ENCODE data around the gene EDEM3. TPM values are rescaled to one million over a fixed set of nuclear protein-coding genes. Genes with fewer than 3 reads are reported as not detected.

The EDEM3 gene
- polyA plus RNA-seq, 3 donors: 15.5 to 21.9 (median 18.0) TPM

DNA sequence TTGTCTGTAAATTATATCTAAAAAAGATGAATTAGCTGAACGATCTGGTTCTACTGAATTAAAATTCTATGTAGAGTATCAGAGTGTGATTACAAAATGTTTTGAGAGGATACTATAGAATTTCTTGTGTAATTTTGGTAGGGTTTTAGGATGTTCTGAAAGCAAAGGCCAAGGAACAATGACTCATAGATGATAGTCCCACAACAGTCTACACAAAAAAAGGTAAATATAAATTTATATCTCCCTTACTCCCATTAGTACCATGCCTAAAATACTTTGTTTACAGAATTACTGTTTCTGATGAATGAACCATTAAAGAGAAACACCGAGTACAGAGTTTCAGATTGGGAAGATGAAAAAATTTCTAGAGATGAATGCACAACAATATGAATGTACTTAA, 9.5 kb downstream of the EDEM3 start:
- TF ChIP-seq CTCF (IDR thresholded peaks at IDR 0.05): no peak
- Mint-ChIP-seq H3K9me3 (no peaks in the 10 kb centered on the region), H3K36me3 (peaks cover 15 to 34% of the 10 kb centered on the region in 2 donors), H3K4me3 (no peak overlapping the region), H3K27me3 (ENCODE audit: low read depth in 3 of 3) (no peaks in the 10 kb centered on the region), H3K27ac (no peak overlapping the region), H3K4me1 (peaks cover 52% of the 10 kb centered on the region)
- H3K9ac ChIP-seq (ENCODE audit: insufficient read depth, low read length, poor library complexity, severe bottlenecking): no peak overlapping the region
- peak overlapping the region in 1 of 2 donors; percentile 2 for H3K27ac ChIP-seq (ENCODE audit: low read depth in 1 of 2, low read length in 2 of 2)
- H2AFZ ChIP-seq (ENCODE audit: insufficient read depth, low read depth, low read length, poor library complexity, severe bottlenecking): no peak overlapping the region
- no peak overlapping the region for H3K4me3 ChIP-seq (replicated peaks in 1 of 3; ENCODE audit: low read depth in 2 of 3, low read length in 3 of 3)
- no CpG with 5 or more reads among the region's 2 CpGs for WGBS (ENCODE audit: insufficient coverage)
- H3K36me3 ChIP-seq (replicated peaks in 1 of 2; ENCODE audit: control insufficient read depth in 1 of 2, insufficient read depth in 2 of 2, low read length in 2 of 2): peaks cover 2 to 20% of the 10 kb centered on the region in 2 donors
- H3K27me3 ChIP-seq (ENCODE audit: control insufficient read depth in 2 of 2, insufficient read depth in 2 of 2, low read length in 2 of 2): no peaks in the 10 kb centered on the region
- peaks cover 61% of the 10 kb centered on the region for H4K20me1 ChIP-seq (ENCODE audit: insufficient read depth, low read length)
- intact Hi-C loops (cut with micrococcal nuclease): no loop called here
- peaks cover 96% of the 10 kb centered on the region for H3K79me2 ChIP-seq (ENCODE audit: insufficient read depth, low read length)
- no peak overlapping the region for H3K4me2 ChIP-seq (replicated peaks; ENCODE audit: extremely low read depth, low read length, poor library complexity, severe bottlenecking)
- H3K4me1 ChIP-seq (ENCODE audit: control insufficient read depth in 1 of 2, insufficient read depth in 2 of 2, low read length in 2 of 2): peaks cover 22 to 53% of the 10 kb centered on the region in 2 donors
- peak in 1 of 3 donors; percentile 16 for DNase-seq
- H3K9me3 ChIP-seq (replicated peaks in 1 of 2; ENCODE audit: control insufficient read depth in 1 of 2, insufficient read depth in 1 of 2, low read length in 2 of 2): no peaks in the 10 kb centered on the region

GRCh38 chr1:184743062-184743756, 11.4 kb downstream of the EDEM3 start:
- H3K9me3 Mint-ChIP-seq: no peaks in the 10 kb centered on the region

More at GRCh38 chr1:184743062-184743756, 11.4 kb downstream of the EDEM3 start:
- H3K9ac ChIP-seq (ENCODE audit: insufficient read depth, low read length, poor library complexity, severe bottlenecking): no peak overlapping the region
- peaks cover 81% of the 10 kb centered on the region for H3K79me2 ChIP-seq (ENCODE audit: insufficient read depth, low read length)
- H3K4me2 ChIP-seq (replicated peaks; ENCODE audit: extremely low read depth, low read length, poor library complexity, severe bottlenecking): no peak overlapping the region
- H3K27ac ChIP-seq (ENCODE audit: low read depth in 1 of 2, low read length in 2 of 2): no peak overlapping the region
- H3K4me3 Mint-ChIP-seq: no peak overlapping the region
- no peaks in the 10 kb centered on the region for H3K27me3 ChIP-seq (ENCODE audit: control insufficient read depth in 2 of 2, insufficient read depth in 2 of 2, low read length in 2 of 2)
- peak overlapping the region in 1 of 7 donors; percentile 50 for H3K27ac Mint-ChIP-seq
- H3K27me3 Mint-ChIP-seq (ENCODE audit: low read depth in 3 of 3): no peaks in the 10 kb centered on the region
- peaks cover 15 to 32% of the 10 kb centered on the region in 2 donors for H3K36me3 Mint-ChIP-seq
- H3K4me1 Mint-ChIP-seq: peaks cover 35% of the 10 kb centered on the region
- no peak for TF ChIP-seq CTCF (IDR thresholded peaks at IDR 0.05)
- H3K36me3 ChIP-seq (replicated peaks in 1 of 2; ENCODE audit: control insufficient read depth in 1 of 2, insufficient read depth in 2 of 2, low read length in 2 of 2): peaks cover 2 to 20% of the 10 kb centered on the region in 2 donors
- WGBS (ENCODE audit: insufficient coverage): no CpG with 5 or more reads among the region's 2 CpGs
- H2AFZ ChIP-seq (ENCODE audit: insufficient read depth, low read depth, low read length, poor library complexity, severe bottlenecking): no peak overlapping the region
- no peak overlapping the region for H3K4me3 ChIP-seq (replicated peaks in 1 of 3; ENCODE audit: low read depth in 2 of 3, low read length in 3 of 3)
- DNase-seq: no peak
- H3K4me1 ChIP-seq (ENCODE audit: control insufficient read depth in 1 of 2, insufficient read depth in 2 of 2, low read length in 2 of 2): peaks cover 21 to 37% of the 10 kb centered on the region in 2 donors
- no peaks in the 10 kb centered on the region for H3K9me3 ChIP-seq (replicated peaks in 1 of 2; ENCODE audit: control insufficient read depth in 1 of 2, insufficient read depth in 1 of 2, low read length in 2 of 2)
- peaks cover 72% of the 10 kb centered on the region for H4K20me1 ChIP-seq (ENCODE audit: insufficient read depth, low read length)
- intact Hi-C loops (cut with micrococcal nuclease): no loop called here
